ENCODE measurements around the gene PPP1R9A.

The PPP1R9A gene

GRCh38 chr7:95095966-95096540 lies 188.7 kb downstream of the PPP1R9A start:
- TF ChIP-seq CTCF (IDR thresholded peaks at IDR 0.05) = no peak

- no peak for TF ChIP-seq CTCF (IDR thresholded peaks at IDR 0.05)
Observed at GRCh38 chr7:95097291-95097690, 189.9 kb downstream of the PPP1R9A start.

- no peak for TF ChIP-seq CTCF (IDR thresholded peaks at IDR 0.05)
Observed at GRCh38 chr7:95097851-95098250, 190.5 kb downstream of the PPP1R9A start.

- TF ChIP-seq CTCF (IDR thresholded peaks at IDR 0.05) = no peak
Observed at GRCh38 chr7:95099106-95099505, 191.7 kb downstream of the PPP1R9A start.

- TF ChIP-seq CTCF (IDR thresholded peaks at IDR 0.05) = no peak
Observed at GRCh38 chr7:95101422-95101821, 194.0 kb downstream of the PPP1R9A start.

GRCh38 chr7:95102662-95103061 lies 195.3 kb downstream of the PPP1R9A start:
- TF ChIP-seq CTCF (IDR thresholded peaks at IDR 0.05) = no peak

- no peak for TF ChIP-seq CTCF (IDR thresholded peaks at IDR 0.05)
Observed at GRCh38 chr7:95104739-95105138, 197.3 kb downstream of the PPP1R9A start.

- TF ChIP-seq CTCF (IDR thresholded peaks at IDR 0.05) = no peak
Observed at GRCh38 chr7:95105627-95106026, 198.2 kb downstream of the PPP1R9A start.
